HG03196 (cell line): Measurements from ENCODE around the gene PCDHA10.
"Not testable (repeated sequence)": the region's sequence is repeated elsewhere in the genome, so short reads cannot be mapped to it uniquely, and the experiment has no call there.

ENCODE experiments used
- ATAC-seq: cut with Tn5 transposase; IDR thresholded peaks from one replicate; pipeline ENCODE4 v1.9.1; 2021; ENCODE audit not compliant: unreplicated experiment

Gene PCDHA10

GRCh38 chr5:140855772-140856674 is at the start of gene PCDHA10:
PCDHA10 (plus strand) TSS chr5:140855897; CDS start chr5:140856049, 152 bp downstream.
- ATAC-seq: no peak

DNA sequence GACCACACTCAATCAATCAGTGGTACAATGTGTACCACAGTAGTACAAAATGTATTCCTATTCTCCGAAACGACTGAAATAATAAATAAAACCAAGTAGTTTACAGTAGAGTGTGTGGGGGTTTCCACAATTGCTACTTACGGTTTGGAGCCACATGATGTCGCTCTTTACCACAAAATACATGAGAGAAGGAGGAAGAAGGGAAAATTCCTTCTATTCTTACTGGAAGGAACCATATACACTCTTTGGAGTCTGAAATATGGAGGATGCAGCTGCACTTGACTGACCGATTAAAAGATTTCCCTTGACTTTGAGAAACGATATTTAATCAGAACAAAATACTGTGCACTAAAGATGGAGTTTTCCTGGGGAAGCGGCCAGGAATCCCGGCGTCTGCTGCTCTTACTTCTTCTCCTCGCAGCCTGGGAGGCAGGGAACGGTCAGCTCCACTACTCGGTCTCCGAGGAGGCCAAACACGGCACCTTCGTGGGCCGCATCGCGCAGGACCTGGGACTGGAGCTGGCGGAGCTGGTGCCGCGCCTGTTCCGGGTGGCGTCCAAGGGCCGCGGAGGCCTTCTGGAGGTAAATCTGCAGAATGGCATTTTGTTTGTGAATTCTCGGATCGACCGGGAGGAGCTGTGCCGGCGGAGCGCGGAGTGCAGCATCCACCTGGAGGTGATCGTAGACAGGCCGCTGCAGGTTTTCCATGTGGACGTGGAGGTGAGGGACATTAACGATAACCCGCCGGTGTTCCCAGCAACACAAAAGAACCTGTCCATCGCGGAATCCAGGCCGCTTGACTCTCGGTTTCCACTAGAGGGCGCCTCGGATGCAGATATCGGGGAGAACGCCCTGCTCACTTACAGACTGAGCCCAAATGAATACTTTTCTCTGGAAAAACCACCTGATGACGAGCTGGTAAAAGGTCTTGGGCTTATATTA is 48.6 kb upstream of the PCDHA10 start, which contains the start of gene PCDHA4:
Gene PCDHA4, plus strand, starts transcription at position 235 of the 942 bp plus-strand sequence.
- ATAC-seq: no peak

GRCh38 chr5:140808241-140808888 is 47.3 kb upstream of the PCDHA10 start:
- not testable (repeated sequence) for ATAC-seq

- ATAC-seq: no peak
Observed at GRCh38 chr5:140808889-140809291, 46.8 kb upstream of the PCDHA10 start.

GRCh38 chr5:140821375-140822280 is 34.1 kb upstream of the PCDHA10 start, which contains the start of gene PCDHA5:
PCDHA5 (plus strand) TSS chr5:140821613.
- ATAC-seq: no peak

- ATAC-seq: no peak
Observed at GRCh38 chr5:140822281-140822629, 33.4 kb upstream of the PCDHA10 start.

- ATAC-seq: not testable (repeated sequence)
Observed at GRCh38 chr5:140822969-140823368, 32.7 kb upstream of the PCDHA10 start.

GRCh38 chr5:140823475-140823874 is 32.2 kb upstream of the PCDHA10 start:
- ATAC-seq: no peak

- ATAC-seq: no peak
Observed at GRCh38 chr5:140827704-140828361, 27.9 kb upstream of the PCDHA10 start, which contains the start of gene PCDHA6. PCDHA6 (plus strand) TSS chr5:140827960; CDS start chr5:140828092, 132 bp downstream.

DNA sequence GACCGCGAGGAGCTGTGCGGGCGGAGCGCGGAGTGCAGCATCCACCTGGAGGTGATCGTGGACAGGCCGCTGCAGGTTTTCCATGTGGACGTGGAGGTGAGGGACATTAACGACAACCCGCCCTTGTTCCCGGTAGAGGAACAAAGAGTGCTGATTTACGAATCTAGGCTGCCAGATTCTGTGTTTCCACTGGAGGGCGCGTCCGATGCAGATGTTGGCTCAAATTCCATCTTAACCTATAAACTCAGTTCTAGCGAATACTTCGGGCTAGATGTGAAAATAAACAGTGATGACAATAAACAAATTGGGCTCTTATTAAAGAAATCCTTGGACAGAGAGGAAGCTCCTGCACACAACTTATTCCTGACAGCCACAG is 27.3 kb upstream of the PCDHA10 start:
- no peak for ATAC-seq

GRCh38 chr5:140829511-140830501 is 25.9 kb upstream of the PCDHA10 start:
- ATAC-seq: not testable (repeated sequence)

- ATAC-seq: no peak
Observed at GRCh38 chr5:140833993-140834392, 21.7 kb upstream of the PCDHA10 start, which contains the start of gene PCDHA7. PCDHA7 (plus strand) TSS chr5:140834269; CDS start chr5:140834384, 115 bp downstream.

GRCh38 chr5:140834439-140835008 is 21.2 kb upstream of the PCDHA10 start:
- ATAC-seq: not testable (repeated sequence)

DNA sequence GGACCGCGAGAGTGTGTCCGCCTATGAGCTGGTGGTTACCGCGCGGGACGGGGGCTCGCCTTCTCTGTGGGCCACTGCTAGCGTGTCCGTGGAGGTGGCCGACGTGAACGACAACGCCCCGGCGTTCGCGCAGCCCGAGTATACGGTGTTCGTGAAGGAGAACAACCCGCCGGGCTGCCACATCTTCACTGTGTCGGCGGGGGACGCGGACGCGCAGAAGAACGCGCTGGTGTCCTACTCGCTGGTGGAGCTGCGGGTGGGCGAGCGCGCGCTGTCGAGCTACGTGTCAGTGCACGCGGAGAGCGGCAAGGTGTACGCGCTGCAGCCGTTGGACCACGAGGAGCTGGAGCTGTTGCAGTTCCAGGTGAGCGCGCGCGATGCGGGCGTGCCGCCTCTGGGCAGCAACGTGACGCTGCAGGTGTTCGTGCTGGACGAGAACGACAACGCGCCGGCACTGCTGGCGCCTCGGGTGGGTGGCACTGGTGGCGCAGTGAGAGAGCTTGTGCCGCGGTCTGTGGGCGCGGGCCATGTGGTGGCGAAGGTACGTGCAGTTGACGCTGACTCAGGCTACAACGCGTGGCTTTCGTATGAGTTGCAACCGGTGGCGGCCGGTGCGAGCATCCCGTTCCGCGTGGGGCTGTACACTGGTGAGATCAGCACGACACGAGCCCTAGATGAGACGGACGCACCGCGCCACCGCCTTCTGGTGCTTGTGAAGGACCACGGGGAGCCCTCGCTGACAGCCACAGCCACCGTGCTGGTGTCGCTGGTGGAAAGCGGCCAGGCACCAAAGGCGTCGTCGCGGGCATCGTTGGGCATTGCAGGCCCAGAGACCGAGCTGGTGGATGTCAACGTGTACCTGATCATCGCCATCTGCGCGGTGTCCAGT is 19.8 kb upstream of the PCDHA10 start:
- ATAC-seq: no peak

DNA sequence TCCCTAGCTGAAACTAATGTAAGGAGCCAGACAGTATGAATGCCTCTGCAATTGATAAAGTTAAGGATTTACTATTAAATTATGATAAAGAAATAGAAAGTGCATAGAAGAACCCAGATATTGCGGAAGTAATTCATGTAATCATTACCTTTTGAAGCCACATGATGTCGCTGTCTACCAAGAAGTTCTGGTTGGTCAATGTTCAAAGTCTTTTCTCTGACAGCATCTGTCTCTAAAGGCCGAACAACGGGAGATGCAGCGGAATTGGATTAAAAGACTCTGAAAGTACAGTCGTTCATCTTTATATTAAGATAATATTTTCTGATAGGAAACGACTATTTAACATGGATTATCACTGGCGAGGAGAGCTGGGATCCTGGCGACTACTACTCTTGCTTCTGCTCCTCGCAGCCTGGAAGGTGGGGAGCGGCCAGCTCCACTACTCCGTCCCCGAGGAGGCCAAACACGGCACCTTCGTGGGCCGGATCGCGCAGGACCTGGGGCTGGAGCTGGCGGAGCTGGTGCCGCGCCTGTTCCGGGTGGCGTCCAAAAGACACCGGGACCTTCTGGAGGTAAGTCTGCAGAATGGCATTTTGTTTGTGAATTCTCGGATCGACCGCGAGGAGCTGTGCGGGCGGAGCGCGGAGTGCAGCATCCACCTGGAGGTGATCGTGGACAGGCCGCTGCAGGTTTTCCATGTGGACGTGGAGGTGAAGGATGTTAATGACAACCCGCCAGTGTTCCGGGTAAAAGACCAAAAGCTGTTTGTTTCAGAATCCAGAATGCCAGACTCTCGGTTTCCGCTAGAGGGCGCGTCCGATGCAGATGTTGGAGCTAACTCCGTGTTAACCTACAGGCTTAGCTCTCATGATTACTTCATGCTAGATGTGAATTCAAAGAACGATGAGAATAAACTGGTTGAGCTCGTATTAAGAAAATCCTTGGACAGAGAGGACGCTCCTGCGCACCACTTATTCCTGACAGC is 14.4 kb upstream of the PCDHA10 start, which contains the start of gene PCDHA8:
Gene PCDHA8, plus strand, starts transcription at position 210 of the 985 bp plus-strand sequence. Its CDS starts 135 bp downstream, at position 345.
- ATAC-seq: no peak
